DMS79 (cell line): ENCODE measurements around the gene CCDC7.
"Not testable (repeated sequence)": the region's sequence is repeated elsewhere in the genome, so short reads cannot be mapped to it uniquely, and the experiment has no call there.

ENCODE experiments used
- DNase-seq: peaks from one replicate; lab custom pipeline; 2025; lab: John Stamatoyannopoulos, UW

The CCDC7 gene

DNA sequence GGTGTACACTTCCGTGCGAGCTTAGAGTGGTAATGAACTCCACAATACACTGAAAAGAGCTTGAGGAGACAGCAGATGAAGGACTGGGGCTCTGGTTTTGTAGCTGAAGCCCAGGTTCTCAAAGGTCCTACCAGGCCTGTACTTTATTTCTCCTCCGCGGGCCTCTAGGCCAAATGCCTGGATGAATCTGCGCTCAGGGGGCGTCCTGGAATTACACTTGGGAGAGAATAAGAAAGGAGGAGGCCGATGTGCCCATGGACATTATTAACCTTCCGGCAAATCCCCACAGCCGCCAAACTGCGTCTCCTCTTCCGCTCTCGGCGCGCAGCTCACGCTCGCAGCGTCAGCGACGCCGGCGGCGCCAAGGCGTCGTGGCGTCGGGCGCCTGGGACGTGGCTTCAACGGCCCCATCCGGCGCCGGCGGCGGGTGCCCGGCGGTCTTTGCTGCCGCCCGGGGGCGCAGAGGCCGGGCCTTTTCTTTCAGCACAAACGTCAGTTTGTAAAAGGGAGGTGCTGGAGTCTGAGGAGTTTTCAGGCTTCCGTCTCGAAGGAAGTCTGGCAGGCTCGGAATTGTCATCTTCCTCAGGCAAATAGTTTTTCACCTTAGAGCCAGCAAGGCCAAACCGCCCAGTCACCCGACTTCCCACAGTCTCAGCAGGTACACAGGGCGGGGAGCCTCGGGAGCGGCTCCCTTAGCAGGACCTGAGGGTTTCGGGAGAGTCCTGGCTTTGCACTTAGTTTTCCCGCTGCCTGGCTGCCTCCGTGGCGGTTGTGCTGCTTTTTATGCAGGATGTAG, at the start of gene CCDC7:
Gene CCDC7 (plus strand): TSS at position 401 of the 796 bp plus-strand sequence. CDS start 5,503 bp downstream, outside the sequence.
- peak; percentile 63 for DNase-seq

GRCh38 chr10:32397163-32397562, 48.8 kb upstream of the CCDC7 start:
- not testable (repeated sequence) for DNase-seq

GRCh38 chr10:32399720-32400119, 46.2 kb upstream of the CCDC7 start:
- DNase-seq = not testable (repeated sequence)

DNA sequence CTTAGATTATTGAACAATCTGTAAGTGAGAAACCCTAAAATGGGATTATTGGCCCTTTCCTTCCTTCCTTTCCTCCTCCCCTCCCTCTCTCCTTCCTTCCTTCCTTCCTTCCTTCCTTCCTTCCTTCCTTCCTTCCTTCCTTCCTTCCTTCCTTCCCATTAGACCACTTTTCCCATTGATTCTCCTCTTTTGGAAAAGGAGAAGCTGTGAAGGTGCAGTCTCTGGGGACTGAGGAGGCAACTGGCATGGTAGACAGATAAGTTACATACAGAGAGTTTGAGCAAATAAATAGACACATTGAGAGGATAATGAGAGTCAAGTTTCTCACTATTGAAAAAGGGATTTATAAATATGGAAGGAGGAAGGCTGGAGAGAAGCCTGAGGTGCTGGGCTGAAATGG, 45.0 kb upstream of the CCDC7 start:
- no peak for DNase-seq

- no peak for DNase-seq
These were observed 43.4 kb upstream of the CCDC7 start for GRCh38 chr10:32402499-32402898.

- no peak for DNase-seq
These were observed 42.8 kb upstream of the CCDC7 start for GRCh38 chr10:32403091-32403490.

DNA sequence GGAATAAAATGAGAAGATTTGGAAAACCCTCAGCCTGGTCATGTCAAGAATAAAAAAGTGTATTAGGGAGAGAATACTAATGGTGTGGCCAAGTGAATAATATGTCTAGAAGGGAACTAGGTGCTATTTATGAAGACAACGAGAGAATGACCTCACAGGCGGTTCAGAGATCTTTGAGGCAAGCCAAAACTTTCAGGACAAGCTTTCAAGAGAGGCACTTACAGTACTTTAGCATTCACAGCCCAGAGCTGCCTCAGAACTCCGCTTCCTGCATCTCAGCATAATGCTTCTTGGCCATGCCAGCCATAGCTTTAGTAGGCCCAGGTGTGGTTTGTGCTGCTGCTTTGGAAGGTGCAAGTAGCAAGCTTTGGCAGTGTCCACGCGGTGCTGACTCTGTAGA, 37.2 kb upstream of the CCDC7 start:
- DNase-seq = no peak

GRCh38 chr10:32409741-32410140, 36.2 kb upstream of the CCDC7 start:
- no peak for DNase-seq

DNA sequence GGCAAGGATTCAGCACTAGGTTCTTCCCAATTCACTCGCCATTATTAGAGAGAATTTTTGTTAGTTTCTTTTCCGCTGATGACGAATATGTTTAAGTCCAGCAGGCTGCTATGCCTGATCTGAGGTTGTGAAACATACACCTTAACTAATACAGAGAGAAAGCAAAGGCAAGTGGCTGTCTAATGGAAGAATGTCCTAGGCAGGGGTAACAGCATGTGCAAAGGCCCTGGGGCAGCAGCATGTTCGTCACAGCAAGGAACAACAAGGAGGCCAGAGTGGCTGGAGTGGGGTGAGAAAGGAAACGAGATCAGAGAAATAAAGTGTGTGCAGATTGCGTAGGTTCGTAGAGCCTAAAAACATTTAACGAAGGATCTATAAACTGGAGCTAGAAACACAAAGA, 35.4 kb upstream of the CCDC7 start:
- no peak for DNase-seq

DNA sequence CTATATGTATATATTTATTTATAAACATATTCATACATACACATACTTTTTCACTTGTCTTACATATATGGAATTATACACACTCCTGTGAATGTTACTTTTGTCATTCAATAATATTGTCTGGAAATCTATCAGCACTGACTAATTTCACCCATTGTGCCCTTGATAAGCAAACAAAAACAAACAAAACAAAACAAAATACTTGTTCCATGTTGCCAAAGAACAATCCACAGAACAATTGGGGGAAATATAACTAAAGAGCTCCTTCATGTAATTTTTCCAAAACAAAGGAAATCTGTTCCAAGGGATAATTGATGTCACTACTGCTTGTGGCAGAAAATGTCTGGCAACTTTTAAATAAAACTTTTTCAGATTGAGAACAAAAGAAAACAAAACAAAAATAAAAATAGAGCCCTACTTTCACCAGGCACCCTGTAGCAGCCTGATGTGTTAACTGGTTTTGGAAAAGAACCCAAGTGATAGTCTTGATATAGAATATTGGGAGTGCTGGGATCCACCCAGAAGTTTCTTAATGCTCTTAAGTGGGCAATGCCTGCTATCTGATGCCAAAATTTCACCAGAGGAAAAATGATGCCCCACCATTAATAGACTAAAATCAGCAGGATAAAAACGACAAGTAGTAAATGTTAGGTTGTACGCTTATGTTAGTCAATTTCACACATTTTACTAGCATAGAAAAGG, 34.0 kb upstream of the CCDC7 start:
- no peak for DNase-seq

- no peak for DNase-seq
These were observed 33.5 kb upstream of the CCDC7 start for GRCh38 chr10:32412499-32412853.

DNA sequence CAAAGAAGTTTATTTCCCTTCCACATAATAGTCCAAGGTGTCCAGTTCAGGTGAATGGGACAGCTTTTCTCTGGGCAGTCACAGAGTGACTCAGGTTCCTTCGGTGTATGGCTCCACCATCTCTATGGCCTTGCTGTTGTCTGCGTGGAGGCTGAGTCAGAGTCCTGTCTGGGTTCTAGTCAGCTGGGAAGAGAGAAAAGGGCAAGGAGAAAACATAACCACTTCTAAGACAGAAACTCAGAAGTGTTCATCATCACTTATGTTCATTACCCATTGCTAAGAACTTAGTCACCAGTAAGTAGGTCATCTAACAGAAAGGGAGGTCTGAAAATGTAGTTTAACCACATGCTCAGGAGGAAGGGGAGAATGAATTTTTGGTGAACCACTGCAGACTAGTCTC, 32.4 kb upstream of the CCDC7 start:
- no peak for DNase-seq

DNA sequence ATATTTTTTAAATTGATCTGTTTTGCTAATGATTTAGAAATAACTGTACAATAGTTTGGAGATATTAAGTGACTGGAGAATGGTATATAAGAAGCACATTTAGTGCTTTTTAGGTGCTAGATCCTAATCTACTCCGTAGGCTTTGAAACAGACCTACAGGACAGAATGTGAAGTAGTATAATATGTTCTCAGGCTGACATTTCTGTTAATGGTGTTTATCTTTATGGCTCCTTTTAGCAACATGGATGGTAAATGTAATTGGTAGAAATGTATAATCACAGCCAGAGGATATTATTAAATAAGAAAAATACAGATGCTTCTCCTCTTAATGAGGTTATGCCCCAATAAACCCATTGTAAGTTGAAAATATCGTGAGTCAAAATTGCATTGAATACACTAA, 30.6 kb upstream of the CCDC7 start:
- DNase-seq = no peak

- DNase-seq = no peak
These were observed 27.9 kb upstream of the CCDC7 start for GRCh38 chr10:32417911-32418547.

DNA sequence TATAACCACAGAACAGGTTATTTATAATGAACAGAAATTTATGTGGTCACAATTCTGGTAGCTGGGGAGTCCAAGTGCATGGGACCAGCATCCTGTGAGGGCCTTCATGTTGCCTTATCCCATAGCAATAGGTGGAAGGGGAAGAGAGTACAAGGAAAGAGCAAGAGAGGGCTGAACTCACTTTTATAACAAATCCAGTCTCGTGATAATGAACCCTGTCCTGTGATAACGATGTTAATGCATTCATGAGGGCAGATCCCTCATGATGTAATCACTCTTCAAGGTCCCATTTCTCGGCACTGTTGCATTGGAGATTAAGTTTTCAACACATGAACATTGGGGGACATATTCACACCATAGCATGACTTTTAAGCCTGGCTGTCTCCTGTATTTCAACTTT, 27.4 kb upstream of the CCDC7 start:
- DNase-seq = no peak

GRCh38 chr10:32419615-32420014, 26.3 kb upstream of the CCDC7 start:
- DNase-seq = no peak

DNA sequence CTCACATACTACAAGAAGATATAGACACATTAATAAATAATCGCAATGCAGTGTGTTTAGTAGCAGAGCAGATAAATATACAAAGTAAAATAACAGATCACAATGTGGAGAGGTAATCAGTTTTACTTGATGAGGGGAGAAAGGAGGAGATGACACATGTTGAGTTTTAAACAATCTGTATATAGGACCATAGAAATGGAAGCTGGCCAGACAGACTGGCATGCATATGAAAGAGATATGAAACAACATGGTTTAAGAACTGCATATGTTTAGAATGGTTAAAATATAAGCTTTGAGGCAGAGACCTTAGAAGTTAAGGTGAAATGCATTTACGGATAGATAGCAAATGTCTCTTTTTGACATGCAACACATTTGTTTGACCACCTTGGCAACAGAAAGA, 19.8 kb upstream of the CCDC7 start:
- DNase-seq = no peak

- no peak for DNase-seq
These were observed 12.4 kb upstream of the CCDC7 start for GRCh38 chr10:32433542-32433941.

- no peak for DNase-seq
These were observed 9.7 kb upstream of the CCDC7 start for GRCh38 chr10:32436215-32436614.

DNA sequence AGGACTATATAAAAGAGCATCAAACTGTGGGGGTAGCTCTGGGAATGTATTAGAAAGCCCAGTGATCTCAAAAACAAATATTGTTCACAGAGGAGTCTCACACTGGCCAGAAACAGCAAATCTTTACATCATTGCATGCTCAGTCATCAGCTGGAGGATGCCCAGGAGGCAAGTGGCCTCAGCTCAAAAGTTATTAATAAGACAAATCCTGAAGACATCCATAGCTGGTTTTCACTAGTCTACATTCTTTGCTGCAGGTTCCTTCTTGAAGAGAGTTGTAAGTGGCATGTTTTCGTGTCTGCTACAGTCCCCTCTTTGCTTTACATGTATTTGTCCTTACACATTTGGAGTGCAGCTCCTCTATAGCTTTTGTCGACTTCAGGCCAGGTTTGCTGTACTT, 8.6 kb upstream of the CCDC7 start:
- no peak for DNase-seq

GRCh38 chr10:32445036-32445435, 904 bp upstream of the CCDC7 start:
- DNase-seq = no peak

- peak; percentile 11 for DNase-seq
These were observed 831 bp downstream of the CCDC7 start for GRCh38 chr10:32446536-32447406.
